AG04450 (cell line): ENCODE results near the gene TPO. TPM values are rescaled to one million over a fixed set of nuclear protein-coding genes. Genes with fewer than 3 reads are reported as not detected.

Experiments
- CTCF ChIA-PET: fragments of 300-600, 350-600 bp; formaldehyde crosslinking; extraction: SDS; loops from one replicate; lab custom pipeline; 2022; ENCODE audit warnings: antibody characterized with exemption, inconsistent platforms; lab: Charles Lee
- POLR2A ChIA-PET: fragments of 350-600 bp; formaldehyde crosslinking; extraction: SDS; loops from one replicate; lab custom pipeline; 2021; ENCODE audit warnings: antibody characterized with exemption, inconsistent platforms; lab: Yijun Ruan, JAX
- DNase-seq: peaks from one replicate; pipeline ENCODE4 v3.0.0-alpha.2; 2011; ENCODE audit warnings: low read depth, low spot score
- H3K27ac ChIP-seq: one replicate; pipeline ENCODE4 v1.5.1; 2012; ENCODE audit warnings: low read depth, low read length, control low read depth
- H3K27me3 ChIP-seq: one replicate; pipeline ENCODE4 v1.6.0; 2012; ENCODE audit warnings: low read length; ENCODE audit not compliant: control insufficient read depth, insufficient read depth
- H3K4me3 ChIP-seq: 2 replicates; pipeline ENCODE4 v1.5.1; 2011; ENCODE audit warnings: mild to moderate bottlenecking, low read depth, low read length, control low read depth
- H3K9me3 ChIP-seq: 2 replicates; pipeline ENCODE4 v1.5.1; 2012; ENCODE audit warnings: low read length; ENCODE audit not compliant: control insufficient read depth, insufficient read depth
- CTCF ChIP-seq: IDR thresholded peaks from 2 replicates; pipeline ENCODE4 v1.5.1; 2011; ENCODE audit warnings: low read depth, low read length, control low read depth, inconsistent platforms
- polyA plus RNA-seq: library from polyadenylated mRNA; depleted of rRNA; stranded (reverse); fragments of >200 nt; gene quantifications from 2 replicates; pipeline ENCODE4 v1.2.3, GENCODE V29; 2011

The TPO gene
- polyA plus RNA-seq, 1 experiment: not detected

DNA sequence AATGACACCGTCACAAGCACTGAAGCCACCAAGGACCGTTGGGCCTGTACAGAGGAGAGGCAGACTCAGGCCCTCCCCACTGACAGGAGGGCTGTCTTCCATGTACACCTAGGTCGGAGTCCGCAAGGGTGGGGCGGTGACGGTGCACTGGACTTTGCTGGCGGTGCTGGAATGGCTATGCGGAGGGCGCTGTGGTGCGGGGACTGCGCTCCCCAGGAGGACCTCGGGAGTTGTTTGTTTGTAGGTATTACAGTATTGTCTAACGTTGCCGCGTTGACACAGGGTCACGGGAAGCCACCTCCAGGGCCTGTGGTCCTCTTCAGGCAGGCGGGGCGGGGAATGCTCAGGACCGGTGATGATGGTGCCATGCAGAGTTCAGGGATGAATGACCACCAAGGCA lies 126.2 kb downstream of the TPO start:
- no peak for TF ChIP-seq CTCF
- H3K4me3 ChIP-seq: no peak overlapping the region
- no peak for DNase-seq
- ChIA-PET POLR2A (no interaction called here), CTCF (interaction anchor here (3.8 kb wide), 1 partner anchor 11 kb away, joined by 30 read pairs; no protein-coding TSS in a partner anchor)
- H3K27me3 ChIP-seq: no peaks in the 10 kb centered on the region
- no peaks in the 10 kb centered on the region for H3K9me3 ChIP-seq
- H3K27ac ChIP-seq: no peak overlapping the region

DNA sequence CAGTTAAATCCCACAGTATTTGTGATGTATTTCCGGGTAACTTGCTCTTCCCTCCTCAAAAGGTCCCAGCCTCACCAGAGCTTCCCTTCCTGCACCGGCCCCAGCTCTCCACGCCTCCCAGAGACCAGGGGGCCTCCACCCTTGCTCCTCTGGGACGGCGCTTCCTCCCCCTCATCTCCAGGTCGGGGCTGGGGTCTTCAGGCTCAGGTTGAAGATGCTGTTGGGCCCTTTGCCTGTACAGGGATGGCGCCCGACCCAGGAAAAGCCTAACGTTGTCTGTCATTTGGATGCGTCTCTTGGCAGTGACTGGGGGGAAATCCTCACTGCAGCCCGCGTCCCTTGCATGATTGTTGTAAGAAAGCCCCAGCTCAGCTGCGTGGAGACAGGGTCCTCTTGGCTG lies 126.7 kb downstream of the TPO start:
- no peaks in the 10 kb centered on the region for H3K9me3 ChIP-seq
- no peak for DNase-seq
- TF ChIP-seq CTCF: no peak
- H3K4me3 ChIP-seq: no peak overlapping the region
- POLR2A ChIA-PET: interaction anchor here (0.6 kb wide), 1 partner anchor 40 kb away, joined by 3 read pairs; no protein-coding TSS in a partner anchor
- CTCF ChIA-PET: interaction anchor here (3.8 kb wide), 1 partner anchor 11 kb away, joined by 30 read pairs; no protein-coding TSS in a partner anchor
- H3K27ac ChIP-seq: no peak overlapping the region
- H3K27me3 ChIP-seq: no peaks in the 10 kb centered on the region

DNA sequence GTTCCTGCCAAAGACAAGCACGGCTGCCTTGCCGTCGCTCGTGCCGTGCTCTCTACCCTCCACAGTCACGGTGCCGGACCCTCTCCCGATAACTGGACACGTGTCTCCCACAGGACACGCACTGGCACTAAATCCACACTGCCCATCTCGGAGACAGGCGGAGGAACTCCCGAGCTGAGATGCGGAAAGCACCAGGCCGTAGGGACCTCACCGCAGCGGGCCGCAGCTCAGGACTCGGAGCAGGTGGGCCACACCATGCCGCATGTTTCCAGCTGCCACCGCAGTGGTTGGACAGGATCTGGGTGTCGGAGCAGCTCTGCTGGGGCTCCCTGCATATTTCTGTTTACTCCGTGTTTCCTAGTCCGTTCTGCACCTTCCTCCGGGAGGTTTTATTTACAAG lies 127.2 kb downstream of the TPO start:
- Histone ChIP-seq H3K4me3 (no peak overlapping the region), H3K27me3 (no peaks in the 10 kb centered on the region), H3K9me3 (no peaks in the 10 kb centered on the region), H3K27ac (no peak overlapping the region)
- ChIA-PET CTCF (interaction anchor here (1.7 to 3.8 kb wide), 2 partner anchors 10 to 586 kb away, joined by 5 to 30 read pairs; no protein-coding TSS in a partner anchor), POLR2A (interaction anchor here (0.6 kb wide), 1 partner anchor 39 kb away, joined by 3 read pairs; no protein-coding TSS in a partner anchor)
- no peak for TF ChIP-seq CTCF
- no peak for DNase-seq

DNA sequence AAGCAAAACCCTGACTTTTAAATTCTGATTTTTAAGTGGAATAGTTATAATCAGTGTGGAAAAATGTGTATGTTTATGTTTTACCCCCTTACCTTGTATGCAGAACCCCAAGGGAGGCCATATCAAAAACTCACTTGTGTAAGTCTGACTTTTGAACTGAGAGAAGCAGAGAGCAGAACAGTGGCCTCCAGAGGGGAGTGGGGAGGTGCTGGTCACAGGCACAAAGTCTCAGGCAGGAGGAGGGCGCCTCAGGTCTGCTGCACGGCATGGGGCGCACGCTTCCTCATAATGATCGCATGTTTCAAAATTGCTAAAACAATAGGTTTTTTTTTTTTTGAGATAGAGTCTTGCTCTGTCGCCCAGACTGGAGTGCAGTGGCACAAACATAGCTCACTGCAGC lies 127.8 kb downstream of the TPO start:
- H3K27ac ChIP-seq: no peak overlapping the region
- no peak for TF ChIP-seq CTCF
- no peaks in the 10 kb centered on the region for H3K9me3 ChIP-seq
- POLR2A ChIA-PET: no interaction called here
- no peaks in the 10 kb centered on the region for H3K27me3 ChIP-seq
- no peak overlapping the region for H3K4me3 ChIP-seq
- DNase-seq: no peak
- CTCF ChIA-PET: interaction anchor here (1.5 to 3.8 kb wide), 3 partner anchors 10 to 825 kb away, joined by 4 to 30 read pairs (median 5); no protein-coding TSS in a partner anchor

DNA sequence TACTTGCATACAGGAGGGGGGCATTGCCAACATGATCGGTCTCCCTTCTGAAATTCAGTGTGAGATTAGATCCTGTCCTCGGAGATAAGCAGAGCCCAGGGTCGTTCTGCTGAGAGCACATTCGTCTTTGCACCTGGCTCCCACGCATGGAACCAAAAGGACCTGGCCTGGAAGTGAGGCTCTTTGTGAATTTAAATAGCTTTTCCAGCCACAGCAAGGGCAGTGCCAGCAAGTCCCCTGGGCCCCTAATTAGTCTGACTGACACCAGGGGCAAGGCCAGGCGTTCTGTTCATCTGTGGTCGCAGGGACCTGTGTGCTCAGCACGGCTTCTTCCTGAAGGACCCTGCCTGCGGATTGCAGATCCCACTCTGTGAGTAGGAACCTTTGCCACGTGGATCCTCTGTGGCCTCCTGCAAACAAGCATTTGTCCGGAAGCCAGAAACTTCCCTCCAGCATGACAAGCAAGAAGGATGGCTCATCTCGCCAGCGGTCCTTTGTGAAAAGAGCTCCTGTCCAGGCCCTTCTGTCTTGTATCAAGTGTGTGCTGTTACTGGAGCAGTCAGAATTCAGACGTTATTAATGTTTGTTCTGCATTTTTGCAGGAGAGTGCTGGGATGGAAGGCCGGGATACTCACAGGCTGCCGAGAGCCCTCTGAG lies 128.7 kb downstream of the TPO start:
- Histone ChIP-seq H3K27me3 (no peaks in the 10 kb centered on the region), H3K4me3 (no peak overlapping the region), H3K27ac (no peak overlapping the region), H3K9me3 (no peaks in the 10 kb centered on the region)
- ChIA-PET POLR2A (no interaction called here), CTCF (interaction anchor here (1.0 to 3.8 kb wide), 5 partner anchors 9 to 826 kb away, joined by 3 to 30 read pairs (median 4); no protein-coding TSS in a partner anchor)
- DNase-seq: no peak
- TF ChIP-seq CTCF: no peak
